Measurements from ENCODE around the gene ZNF764. TPM values are rescaled to one million over a fixed set of nuclear protein-coding genes. Genes with fewer than 3 reads are reported as not detected.

The ZNF764 gene
- total RNA-seq, 1 experiment from 2014 or later, result 9.1 TPM

GRCh38 chr16:30585022-30585399, 26.8 kb upstream of the ZNF764 start:
- no peak overlapping the region for H3K4me2 ChIP-seq (ENCODE audit: low read length)
- ChIA-PET CTCF (no interaction called here), POLR2A (no interaction called here), RAD21 (ENCODE audit: low non-redundant PET in 1 of 2, low total read pairs in 2 of 2, uncharacterized antibody in 2 of 2, unreplicated experiment in 2 of 2) (no interaction called here)
- H4K20me1 ChIP-seq (ENCODE audit: insufficient read depth), result no peaks in the 10 kb centered on the region
- no peak overlapping the region for H3K4me3 ChIP-seq (replicated peaks in 1 of 2; ENCODE audit: low read depth in 1 of 2, low read length in 2 of 2)
- no peak for ATAC-seq
- H2AFZ ChIP-seq (ENCODE audit: low read depth, low read length, poor library complexity, severe bottlenecking), result no peak overlapping the region
- no peak overlapping the region for H3K27ac ChIP-seq (ENCODE audit: low read depth, low read length)
- no peaks in the 10 kb centered on the region for H3K9me2 ChIP-seq (ENCODE audit: insufficient read depth)
- H3K9me3 ChIP-seq (ENCODE audit: control insufficient read depth in 1 of 2, insufficient read depth in 1 of 2, low read depth in 1 of 2, low read length in 2 of 2), result no peaks in the 10 kb centered on the region
- no peak overlapping the region for H3K9ac ChIP-seq (ENCODE audit: low read length)
- intact Hi-C loops (cut with micrococcal nuclease), result no loop called here
- no peak for TF ChIP-seq CTCF (IDR thresholded peaks at IDR 0.05 in 2 of 3, conservative IDR thresholded peaks at IDR 0.05 in 1 of 3; ENCODE audit: borderline replicate concordance in 1 of 3, insufficient read depth in 1 of 3, low read depth in 2 of 3, low read length in 2 of 3)
- no peak for TF ChIP-seq POLR2A (IDR thresholded peaks at IDR 0.05; ENCODE audit: borderline replicate concordance, extremely low read depth, insufficient read depth, insufficient read length)
- no peak for TF ChIP-seq EZH2phosphoT487 (IDR thresholded peaks at IDR 0.05; ENCODE audit: borderline replicate concordance)
- TF ChIP-seq MAX (IDR thresholded peaks at IDR 0.05), result no peak
- TF ChIP-seq ZNF274 (IDR thresholded peaks at IDR 0.05; ENCODE audit: low read depth, low read length), result no peak
- no peak for TF ChIP-seq SIN3A (IDR thresholded peaks at IDR 0.05; ENCODE audit: low read depth)
- no peak for TF ChIP-seq ZBTB33 (IDR thresholded peaks at IDR 0.05; ENCODE audit: extremely low read depth, insufficient replicate concordance, low read length)
- no peak for TF ChIP-seq REST (IDR thresholded peaks at IDR 0.05; ENCODE audit: low read depth)
- no peak for TF ChIP-seq EGR1 (IDR thresholded peaks at IDR 0.05; ENCODE audit: low read depth)
- TF ChIP-seq SRF (IDR thresholded peaks at IDR 0.05; ENCODE audit: low read depth), result no peak
- no peaks in the 10 kb centered on the region for H3K36me3 ChIP-seq (ENCODE audit: control insufficient read depth in 1 of 2, insufficient read depth in 2 of 2, low read length in 2 of 2)
- no peaks in the 10 kb centered on the region for H3K27me3 ChIP-seq (ENCODE audit: insufficient read depth, low read length)
- no peaks in the 10 kb centered on the region for H3K79me2 ChIP-seq (ENCODE audit: insufficient read depth, low read length)
- DNase-seq (ENCODE audit: low read depth, low spot score), result no peak
- BruUV-seq (replicated peaks), result no TSS peak
- H3K4me1 ChIP-seq (ENCODE audit: control insufficient read depth in 1 of 2, insufficient read depth in 2 of 2, low read length in 2 of 2), result no peaks in the 10 kb centered on the region

Data from HCT116 (cell line).